Measurements from ENCODE around the gene SLC6A11. TPM values are rescaled to one million over a fixed set of nuclear protein-coding genes. Genes with fewer than 3 reads are reported as not detected.

SLC6A11 gene
- total RNA-seq, 4 donors from 2014 or later = 0.05 TPM; not detected in 3

GRCh38 chr3:10972072-10972782 is 156.2 kb downstream of the SLC6A11 start:
- H3K4me3 ChIP-seq = no peak overlapping the region
- TF ChIP-seq EP300 (IDR thresholded peaks at IDR 0.05) = no peak
- no peak for TF ChIP-seq POLR2A (IDR thresholded peaks at IDR 0.05)
- no peak for TF ChIP-seq CTCF (IDR thresholded peaks at IDR 0.05)
- no peak for TF ChIP-seq POLR2AphosphoS5 (IDR thresholded peaks at IDR 0.05)
- H3K9me3 ChIP-seq = no peaks in the 10 kb centered on the region
- 10 to 15% methylated on average over 4 to 5 of the region's 10 CpGs for WGBS, 2 donors (ENCODE audit: low coverage in 1 of 2)
- H3K27ac ChIP-seq = no peak overlapping the region
- no peaks in the 10 kb centered on the region for H3K4me1 ChIP-seq
- H3K36me3 ChIP-seq = no peaks in the 10 kb centered on the region
- no peak for ATAC-seq
- peaks cover 63% of the 10 kb centered on the region for H3K27me3 ChIP-seq

DNA sequence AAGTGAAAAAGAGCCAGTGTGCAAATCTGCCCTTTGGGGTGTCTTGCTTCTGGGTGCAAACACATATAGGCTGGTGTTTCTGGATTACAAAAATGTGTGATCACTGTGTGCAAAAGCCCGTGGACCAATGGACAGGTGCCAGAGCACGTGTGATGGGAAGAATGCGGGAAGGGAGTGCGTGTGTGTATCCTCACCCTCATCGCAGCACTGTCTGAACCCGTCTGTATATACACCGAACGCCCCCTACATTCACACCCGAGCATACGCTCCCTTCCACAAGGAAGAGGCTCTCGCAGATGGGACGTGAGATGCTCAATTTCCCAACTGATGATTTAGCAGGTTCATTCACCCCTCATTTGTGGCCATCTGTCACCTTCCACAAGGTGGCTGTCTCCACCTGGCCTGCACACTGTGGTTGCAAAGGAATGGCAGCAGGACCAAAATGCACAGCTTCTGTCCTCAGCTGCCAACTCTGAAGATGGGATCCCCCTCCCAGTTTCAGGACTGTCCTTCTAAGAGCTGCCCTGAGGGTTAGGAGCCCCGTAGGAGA is 157.1 kb downstream of the SLC6A11 start:
- Histone ChIP-seq H3K36me3 (no peaks in the 10 kb centered on the region), H3K4me1 (no peaks in the 10 kb centered on the region), H3K4me3 (no peak overlapping the region), H3K9me3 (no peaks in the 10 kb centered on the region), H3K27ac (no peak overlapping the region), H3K27me3 (peaks cover 56% of the 10 kb centered on the region)
- TF ChIP-seq POLR2A (IDR thresholded peaks at IDR 0.05) (no peak), POLR2AphosphoS5 (IDR thresholded peaks at IDR 0.05) (no peak), EP300 (IDR thresholded peaks at IDR 0.05) (no peak), CTCF (IDR thresholded peaks at IDR 0.05) (no peak)
- ATAC-seq = no peak
- 61% methylated on average over 11 of the region's 13 CpGs; no CpG with 5 or more reads in 1 of the 2 donors for WGBS, 2 donors (ENCODE audit: low coverage in 1 of 2)

GRCh38 chr3:10974131-10974530 is 158.1 kb downstream of the SLC6A11 start:
- peak; percentile 16 for ATAC-seq
- no peak overlapping the region for H3K27ac ChIP-seq
- H3K27me3 ChIP-seq = peaks cover 50% of the 10 kb centered on the region
- 72 to 88% methylated on average over 5 to 7 of the region's 7 CpGs for WGBS, 2 donors (ENCODE audit: low coverage in 1 of 2)
- TF ChIP-seq POLR2A (IDR thresholded peaks at IDR 0.05) (no peak), CTCF (IDR thresholded peaks at IDR 0.05) (no peak), POLR2AphosphoS5 (IDR thresholded peaks at IDR 0.05) (no peak), EP300 (IDR thresholded peaks at IDR 0.05) (no peak)
- H3K36me3 ChIP-seq = no peaks in the 10 kb centered on the region
- no peak overlapping the region for H3K4me3 ChIP-seq
- H3K9me3 ChIP-seq = no peaks in the 10 kb centered on the region
- no peaks in the 10 kb centered on the region for H3K4me1 ChIP-seq

GRCh38 chr3:10974746-10975375 is 158.8 kb downstream of the SLC6A11 start:
- WGBS, 2 donors (ENCODE audit: low coverage in 1 of 2) = 21 to 65% methylated on average over 2 to 4 of the region's 7 CpGs
- Histone ChIP-seq H3K27me3 (peaks cover 43% of the 10 kb centered on the region), H3K4me3 (no peak overlapping the region), H3K27ac (no peak overlapping the region), H3K36me3 (no peaks in the 10 kb centered on the region), H3K9me3 (no peaks in the 10 kb centered on the region), H3K4me1 (no peaks in the 10 kb centered on the region)
- TF ChIP-seq POLR2AphosphoS5 (IDR thresholded peaks at IDR 0.05) = no peak
- TF ChIP-seq CTCF (IDR thresholded peaks at IDR 0.05) = no peak
- TF ChIP-seq EP300 (IDR thresholded peaks at IDR 0.05) = no peak
- no peak for TF ChIP-seq POLR2A (IDR thresholded peaks at IDR 0.05)
- ATAC-seq = no peak

Measured in gastroesophageal sphincter (tissue), 4 donors.